ENCODE results near the gene GPR27.

Gene GPR27

GRCh38 chr3:71786551-71786950 lies 32.9 kb downstream of the GPR27 start:
- no peak for DNase-seq

DNA sequence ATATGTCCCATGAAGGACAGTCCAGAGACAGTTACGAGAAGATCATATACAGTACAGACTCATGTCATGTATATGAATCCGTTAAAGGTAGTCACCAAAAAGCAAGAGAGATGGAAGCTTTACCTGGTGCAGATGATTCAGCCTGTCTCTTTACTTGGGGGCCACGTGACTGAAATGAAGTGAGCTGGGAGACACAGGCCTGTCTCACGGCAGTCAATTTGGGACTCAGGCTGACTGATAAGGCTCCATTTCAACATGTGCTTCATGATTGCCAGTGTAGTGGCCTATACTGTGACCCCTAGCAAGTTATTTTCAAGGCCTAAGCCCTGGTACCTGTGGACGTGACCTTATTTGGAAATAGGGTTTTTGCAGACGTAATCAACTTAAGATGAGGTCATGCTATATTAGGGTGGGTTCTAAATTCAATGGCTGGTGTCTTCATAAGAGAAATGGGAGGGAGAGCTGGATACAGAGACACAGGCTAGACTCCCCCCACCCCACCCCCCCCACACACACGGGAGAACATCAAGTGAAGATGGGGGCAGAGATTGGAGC lies 34.3 kb downstream of the GPR27 start:
- no peak for DNase-seq

- DNase-seq, result no peak
Measured at GRCh38 chr3:71789922-71790321, 36.3 kb downstream of the GPR27 start.

GRCh38 chr3:71791634-71792033 lies 38.0 kb downstream of the GPR27 start:
- DNase-seq, result no peak

GRCh38 chr3:71796290-71796689 lies 42.6 kb downstream of the GPR27 start:
- DNase-seq, result no peak

DNA sequence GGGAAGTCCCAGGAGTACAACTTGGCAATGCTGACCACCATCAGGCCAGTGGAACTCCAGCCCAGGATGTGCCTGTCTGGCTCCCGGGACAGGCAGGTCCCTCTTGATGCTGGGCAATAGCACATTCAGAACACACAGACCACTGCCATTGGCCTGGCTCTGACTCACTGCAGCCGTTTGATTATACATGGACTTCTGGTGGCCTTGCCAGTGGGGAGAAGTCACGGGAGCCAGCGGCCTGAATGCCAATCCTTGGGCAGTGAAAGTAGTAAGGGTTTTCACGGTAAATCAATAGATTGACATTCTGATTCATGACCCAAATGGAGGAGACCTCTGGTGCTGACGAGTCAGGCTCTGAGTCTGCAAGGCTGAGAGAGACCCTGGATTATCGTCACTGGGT lies 43.8 kb downstream of the GPR27 start:
- no peak for DNase-seq

DNA sequence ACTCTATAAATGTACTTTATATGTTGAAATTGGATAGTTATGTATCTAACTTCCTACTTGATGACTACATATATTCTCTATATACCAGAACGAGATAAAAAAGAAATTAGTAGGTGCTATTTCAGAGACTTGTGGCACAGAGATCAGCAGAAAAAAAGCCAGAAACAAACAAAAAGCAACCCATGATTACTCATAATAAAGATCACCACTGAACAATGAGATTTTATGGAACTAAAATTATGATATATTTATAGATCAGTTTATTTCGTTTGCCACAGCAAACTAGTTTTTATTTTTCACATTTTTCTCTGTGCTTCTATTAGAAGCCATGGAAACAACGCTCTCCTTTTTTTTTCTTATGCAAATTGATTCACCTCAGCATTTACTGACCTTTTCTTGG lies 46.4 kb downstream of the GPR27 start:
- DNase-seq, result no peak

DNA sequence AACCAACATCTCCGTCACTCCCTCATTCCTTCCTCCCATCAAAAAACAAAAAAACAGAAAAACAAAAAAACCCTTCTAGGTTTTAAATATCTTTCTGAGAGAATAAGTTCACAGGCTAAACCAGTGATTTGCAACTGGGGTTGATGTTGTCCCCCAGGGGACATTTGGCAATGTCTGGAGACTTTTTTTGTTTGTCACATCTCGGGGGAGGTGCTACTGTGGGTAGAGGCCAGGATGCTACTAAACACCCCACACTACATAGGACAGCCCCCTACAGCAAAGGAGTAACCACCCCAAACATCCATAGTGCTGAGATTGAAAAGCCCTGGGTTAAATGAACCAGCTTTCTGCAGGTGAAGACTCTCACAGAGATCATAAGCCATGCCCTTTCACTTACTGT lies 48.3 kb downstream of the GPR27 start:
- DNase-seq, result no peak

DNA sequence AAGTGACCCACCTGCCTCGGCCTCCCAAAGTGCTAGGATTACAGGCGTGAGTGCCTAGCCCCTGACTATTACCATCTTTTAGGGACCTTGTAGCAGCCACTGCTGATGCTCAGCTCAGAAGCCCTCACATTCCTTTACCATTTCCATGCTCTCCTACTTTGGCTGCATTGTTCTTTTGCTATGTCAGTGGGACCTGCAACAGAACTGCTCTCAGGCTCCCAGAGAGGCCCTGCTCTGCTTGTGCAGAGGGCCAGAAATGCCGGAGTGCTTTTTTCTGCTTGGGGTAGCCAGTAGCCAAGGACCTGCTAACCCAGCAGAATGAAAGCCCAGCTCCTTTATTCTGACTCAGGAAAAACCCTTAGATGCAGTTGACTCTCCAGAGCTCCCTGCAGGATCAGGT lies 49.6 kb downstream of the GPR27 start:
- DNase-seq, result no peak

DNA sequence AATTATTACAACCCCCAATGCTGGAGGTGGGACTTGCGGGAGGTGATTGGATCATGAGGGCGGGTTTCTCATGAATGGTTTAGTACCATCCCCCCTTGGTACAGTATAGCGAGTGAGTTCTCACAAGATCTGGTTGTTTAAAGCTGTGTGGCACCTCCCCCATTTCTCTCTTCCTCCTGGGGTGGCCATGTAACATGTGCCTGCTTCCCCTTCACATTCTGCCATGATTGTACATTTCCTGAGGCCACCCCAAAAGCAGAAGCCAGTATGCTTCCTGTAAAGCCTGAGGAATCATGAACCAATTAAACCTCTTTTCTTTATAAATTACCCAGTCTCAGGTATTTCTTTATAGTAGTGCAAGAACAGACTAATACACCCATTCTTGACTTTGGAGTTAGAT lies 51.5 kb downstream of the GPR27 start:
- peak; percentile 47 for DNase-seq

- no peak for DNase-seq
Measured at GRCh38 chr3:71805691-71806090, 52.0 kb downstream of the GPR27 start.

All from GF-D8 (cell line).